Calu3 (cell line): ENCODE data around the gene DSCAML1. TPM values are rescaled to one million over a fixed set of nuclear protein-coding genes. Genes with fewer than 3 reads are reported as not detected.

Experiments used
- BruUV-seq: library from RNA; stranded (reverse); fragments of 400-500 nt; replicated peaks from 2 replicates; lab custom pipeline; 2021; lab: Mats Ljungman, UMichigan
- CTCF ChIA-PET: fragments of 300-600 bp; sonication (Branson Sonifier 250); formaldehyde crosslinking; loops from one replicate; lab custom pipeline; 2022; ENCODE audit warnings: antibody characterized with exemption; lab: Charles Lee
- DNase-seq: peaks from one replicate; pipeline ENCODE4 v3.0.0; 2022
- H3K27ac Mint-ChIP-seq: one replicate; pipeline ENCODE4 v1.8.0; 2022; ENCODE audit warnings: mixed read lengths; ENCODE audit not compliant: unreplicated experiment
- H3K27me3 Mint-ChIP-seq: one replicate; pipeline ENCODE4 v1.8.0; 2022; ENCODE audit warnings: mixed read lengths; ENCODE audit not compliant: unreplicated experiment
- H3K36me3 Mint-ChIP-seq: one replicate; pipeline ENCODE4 v1.8.0; 2022; ENCODE audit warnings: mild to moderate bottlenecking, moderate library complexity, mixed read lengths; ENCODE audit not compliant: insufficient read depth, unreplicated experiment
- H3K4me1 Mint-ChIP-seq: one replicate; pipeline ENCODE4 v1.8.0; 2022; ENCODE audit warnings: mild to moderate bottlenecking, low read depth, mixed read lengths; ENCODE audit not compliant: unreplicated experiment
- H3K4me3 Mint-ChIP-seq: one replicate; pipeline ENCODE4 v1.8.0; 2022; ENCODE audit warnings: mild to moderate bottlenecking, low read depth, moderate library complexity, mixed read lengths; ENCODE audit not compliant: unreplicated experiment
- H3K9me3 Mint-ChIP-seq: one replicate; pipeline ENCODE4 v1.8.0; 2022; ENCODE audit warnings: low read depth, mixed read lengths; ENCODE audit not compliant: unreplicated experiment
- intact Hi-C: fragments of 100-400 bp; cut with micrococcal nuclease; formaldehyde crosslinking; loops from one replicate; pipeline ENCODE4 v1.10.0; 2022; ENCODE audit not compliant: unreplicated experiment
- total RNA-seq: library from RNA; stranded (reverse); gene quantifications from 2 replicates; pipeline ENCODE4 v1.2.3, GENCODE V29; 2022
- TF ChIP-seq, protein P1 (sequence below): fragments of 200-600 bp; IDR thresholded peaks from one replicate; pipeline ENCODE4 v1.8.0; 2022; ENCODE audit warnings: antibody characterized with exemption; ENCODE audit not compliant: unreplicated experiment

DSCAML1 gene
- total RNA-seq, 1 experiment from 2014 or later: 0.07 TPM

DNA sequence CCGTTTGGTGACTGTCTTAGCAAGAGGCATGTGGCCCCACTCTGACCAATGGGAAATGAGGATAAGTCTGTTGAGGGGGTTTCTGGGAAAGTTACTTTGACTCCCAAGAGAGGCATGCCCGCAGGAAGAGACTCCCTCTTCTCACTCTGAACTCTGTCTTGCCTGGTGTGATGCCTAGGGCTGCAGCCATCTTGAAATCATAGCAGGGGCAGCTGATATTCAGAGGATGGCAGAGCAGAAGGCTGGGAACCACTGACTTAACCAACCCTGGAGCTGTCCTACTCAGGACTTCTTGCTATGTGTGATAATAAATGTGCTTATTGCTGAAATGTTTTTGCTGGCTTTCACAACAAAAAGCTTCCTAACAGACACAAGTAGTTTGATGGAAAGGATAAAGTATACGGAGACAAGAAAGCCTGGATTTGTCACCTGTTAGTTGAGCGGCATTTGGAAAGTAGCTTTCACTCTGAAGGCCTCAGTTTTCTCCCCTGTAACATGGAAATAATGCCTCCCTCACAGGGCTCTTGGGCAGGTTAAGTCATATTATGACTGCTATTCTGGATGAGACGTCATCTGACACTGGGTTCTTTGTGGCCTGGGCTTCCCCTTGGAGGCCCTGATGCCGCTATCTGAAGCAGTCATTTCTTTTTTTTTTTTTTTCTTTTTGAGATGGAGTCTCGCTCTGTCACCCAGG, 340.8 kb downstream of the DSCAML1 start:
- no peaks in the 10 kb centered on the region for H3K4me1 Mint-ChIP-seq
- no peak for DNase-seq
- no peaks in the 10 kb centered on the region for H3K36me3 Mint-ChIP-seq
- CTCF ChIA-PET: interaction anchor here (0.7 kb wide), 1 partner anchor 9 kb away, joined by 3 read pairs; no protein-coding TSS in a partner anchor
- no peaks in the 10 kb centered on the region for H3K9me3 Mint-ChIP-seq
- H3K27me3 Mint-ChIP-seq: peaks cover 76% of the 10 kb centered on the region
- H3K4me3 Mint-ChIP-seq: no peak overlapping the region
- H3K27ac Mint-ChIP-seq: no peak overlapping the region
- intact Hi-C loops: no loop called here
- TF ChIP-seq, protein P1, sequence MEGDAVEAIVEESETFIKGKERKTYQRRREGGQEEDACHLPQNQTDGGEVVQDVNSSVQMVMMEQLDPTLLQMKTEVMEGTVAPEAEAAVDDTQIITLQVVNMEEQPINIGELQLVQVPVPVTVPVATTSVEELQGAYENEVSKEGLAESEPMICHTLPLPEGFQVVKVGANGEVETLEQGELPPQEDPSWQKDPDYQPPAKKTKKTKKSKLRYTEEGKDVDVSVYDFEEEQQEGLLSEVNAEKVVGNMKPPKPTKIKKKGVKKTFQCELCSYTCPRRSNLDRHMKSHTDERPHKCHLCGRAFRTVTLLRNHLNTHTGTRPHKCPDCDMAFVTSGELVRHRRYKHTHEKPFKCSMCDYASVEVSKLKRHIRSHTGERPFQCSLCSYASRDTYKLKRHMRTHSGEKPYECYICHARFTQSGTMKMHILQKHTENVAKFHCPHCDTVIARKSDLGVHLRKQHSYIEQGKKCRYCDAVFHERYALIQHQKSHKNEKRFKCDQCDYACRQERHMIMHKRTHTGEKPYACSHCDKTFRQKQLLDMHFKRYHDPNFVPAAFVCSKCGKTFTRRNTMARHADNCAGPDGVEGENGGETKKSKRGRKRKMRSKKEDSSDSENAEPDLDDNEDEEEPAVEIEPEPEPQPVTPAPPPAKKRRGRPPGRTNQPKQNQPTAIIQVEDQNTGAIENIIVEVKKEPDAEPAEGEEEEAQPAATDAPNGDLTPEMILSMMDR: no peak
- no TSS peak for BruUV-seq

GRCh38 chr11:117454564-117454917, 342.5 kb downstream of the DSCAML1 start:
- TF ChIP-seq, protein P1: no peak
- peaks cover 76% of the 10 kb centered on the region for H3K27me3 Mint-ChIP-seq
- H3K9me3 Mint-ChIP-seq: no peaks in the 10 kb centered on the region
- no peak overlapping the region for H3K27ac Mint-ChIP-seq
- no peaks in the 10 kb centered on the region for H3K36me3 Mint-ChIP-seq
- no peak for DNase-seq
- intact Hi-C loops: no loop called here
- CTCF ChIA-PET: no interaction called here
- H3K4me3 Mint-ChIP-seq: no peak overlapping the region
- no TSS peak for BruUV-seq
- H3K4me1 Mint-ChIP-seq: no peaks in the 10 kb centered on the region

GRCh38 chr11:117453886-117454563, 343.0 kb downstream of the DSCAML1 start:
- CTCF ChIA-PET: no interaction called here
- no peaks in the 10 kb centered on the region for H3K9me3 Mint-ChIP-seq
- TF ChIP-seq, protein P1: no peak
- no peak overlapping the region for H3K4me3 Mint-ChIP-seq
- intact Hi-C loops: no loop called here
- BruUV-seq: no TSS peak
- no peaks in the 10 kb centered on the region for H3K36me3 Mint-ChIP-seq
- H3K27me3 Mint-ChIP-seq: peaks cover 76% of the 10 kb centered on the region
- DNase-seq: no peak
- no peak overlapping the region for H3K27ac Mint-ChIP-seq
- no peaks in the 10 kb centered on the region for H3K4me1 Mint-ChIP-seq

- H3K27ac Mint-ChIP-seq: no peak overlapping the region
- intact Hi-C loops: no loop called here
- BruUV-seq: no TSS peak
- TF ChIP-seq, protein P1: no peak
- CTCF ChIA-PET: interaction anchor here (0.6 kb wide), 1 partner anchor 378 kb away, joined by 4 read pairs; no protein-coding TSS in a partner anchor
- H3K36me3 Mint-ChIP-seq: no peaks in the 10 kb centered on the region
- H3K9me3 Mint-ChIP-seq: no peaks in the 10 kb centered on the region
- no peak overlapping the region for H3K4me3 Mint-ChIP-seq
- DNase-seq: no peak
- peaks cover 86% of the 10 kb centered on the region for H3K27me3 Mint-ChIP-seq
- no peaks in the 10 kb centered on the region for H3K4me1 Mint-ChIP-seq
Observed at GRCh38 chr11:117449111-117449693, 347.8 kb downstream of the DSCAML1 start.
